Measurements from ENCODE around the gene RGS9.
"Not testable (repeated sequence)": the region's sequence is repeated elsewhere in the genome, so short reads cannot be mapped to it uniquely, and the experiment has no call there.

RGS9 gene

GRCh38 chr17:65156835-65157565, 19.8 kb downstream of the RGS9 start:
- DNase-seq (ENCODE audit: low read depth) = no peak

DNA sequence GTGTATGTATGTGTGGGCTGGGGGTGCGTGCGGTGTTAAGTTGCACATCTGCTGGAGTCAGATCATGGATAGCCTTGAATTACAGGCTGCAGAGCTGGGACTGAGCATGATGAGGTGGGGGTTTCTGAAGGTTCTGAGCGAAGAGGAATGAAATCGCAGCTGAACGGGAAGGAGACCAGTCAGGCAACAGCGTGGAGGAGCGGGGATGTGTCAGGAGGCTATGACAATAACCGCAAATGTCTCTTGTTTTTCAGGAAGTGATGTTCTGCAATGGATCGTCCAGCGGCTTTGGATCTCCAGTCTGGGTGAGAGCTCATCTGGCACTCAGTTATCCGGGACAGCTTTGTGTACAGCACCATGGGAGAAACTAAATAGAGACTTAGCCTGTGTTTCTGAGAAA, 20.9 kb downstream of the RGS9 start:
- no peak for DNase-seq (ENCODE audit: low read depth)

DNA sequence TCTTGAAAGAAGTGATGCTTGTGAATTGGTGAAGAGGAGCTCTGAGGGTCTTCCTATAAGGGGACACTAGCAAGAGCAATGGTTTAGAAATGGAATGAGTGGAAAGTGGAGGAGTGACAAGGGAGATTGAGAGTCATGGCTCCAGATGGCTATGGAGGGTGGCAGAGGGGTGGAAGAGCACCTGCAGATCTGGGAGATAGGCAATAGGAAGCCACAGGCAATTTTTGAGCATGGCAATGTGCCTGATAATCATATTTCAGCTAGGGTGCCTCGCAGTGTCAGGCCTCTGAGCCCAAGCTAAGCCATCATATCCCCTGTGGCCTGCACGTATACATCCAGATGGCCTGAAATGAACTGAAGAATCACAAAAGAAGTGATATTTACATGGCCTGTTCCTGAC, 21.5 kb downstream of the RGS9 start:
- DNase-seq (ENCODE audit: low read depth) = no peak

- no peak for DNase-seq (ENCODE audit: low read depth)
Measured at GRCh38 chr17:65160516-65160915, 23.3 kb downstream of the RGS9 start.

- peak; percentile 89 for DNase-seq (ENCODE audit: low read depth)
Measured at GRCh38 chr17:65163990-65164495, 26.9 kb downstream of the RGS9 start.

DNA sequence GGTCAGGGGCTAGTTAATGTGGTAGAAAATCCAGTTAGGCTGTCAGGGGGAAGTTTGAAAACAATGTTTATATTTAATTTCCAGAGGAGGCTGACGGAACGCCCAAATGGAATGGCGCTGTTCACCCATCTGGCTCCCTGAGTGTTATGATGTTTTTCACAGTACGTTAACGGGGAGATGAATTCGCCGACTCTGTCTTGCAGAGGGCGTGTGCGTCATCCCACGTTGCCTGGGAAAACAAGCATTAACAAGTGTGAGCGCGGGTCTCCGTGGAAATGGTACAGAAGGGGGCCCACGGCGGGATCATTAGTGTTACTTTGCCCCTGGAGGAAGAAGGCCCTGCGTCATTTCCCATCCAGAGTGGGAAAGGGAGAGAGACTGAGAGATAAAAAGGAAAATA, 29.6 kb downstream of the RGS9 start:
- DNase-seq (ENCODE audit: low read depth) = no peak

GRCh38 chr17:65167566-65167965, 30.4 kb downstream of the RGS9 start:
- DNase-seq (ENCODE audit: low read depth) = no peak

GRCh38 chr17:65169691-65170090, 32.5 kb downstream of the RGS9 start:
- no peak for DNase-seq (ENCODE audit: low read depth)

DNA sequence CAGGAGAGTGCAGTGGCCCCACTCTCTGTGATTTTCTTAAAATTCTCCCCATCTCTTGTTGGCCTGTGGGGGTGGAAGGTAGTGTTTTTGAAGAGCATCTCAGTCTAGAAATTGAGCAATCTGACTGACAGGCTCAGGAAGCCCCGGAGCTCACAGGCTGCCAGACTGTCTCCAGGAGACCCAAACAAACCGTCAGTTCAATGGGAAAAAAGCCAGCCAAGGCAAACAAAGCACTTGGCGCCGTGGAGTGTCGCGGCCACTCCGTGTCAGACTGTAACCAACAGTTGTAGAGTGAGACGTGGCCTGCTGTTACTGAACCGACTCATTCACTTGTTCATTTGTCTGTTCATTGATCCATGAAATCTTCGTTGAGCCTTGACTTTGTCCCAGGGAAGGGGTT, 33.7 kb downstream of the RGS9 start:
- DNase-seq (ENCODE audit: low read depth) = no peak

DNA sequence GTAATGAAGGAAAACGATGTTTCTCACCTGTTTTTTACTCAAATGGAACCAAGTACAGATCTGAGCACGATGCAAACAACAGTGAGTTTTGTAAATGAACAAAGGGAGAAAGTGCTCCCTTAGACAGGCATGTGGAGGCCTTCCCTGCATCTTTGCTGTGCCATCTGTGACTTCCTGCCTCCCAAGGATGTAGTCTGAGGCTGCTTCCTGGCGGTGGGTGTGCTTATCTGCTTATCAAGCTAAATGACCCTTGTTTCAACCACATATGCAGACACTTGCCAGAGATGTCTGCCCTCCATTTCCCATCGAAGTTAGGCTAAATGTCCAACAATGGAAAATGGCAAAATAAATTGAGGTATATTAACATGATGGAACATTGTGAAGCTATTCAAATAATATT, 34.6 kb downstream of the RGS9 start:
- no peak for DNase-seq (ENCODE audit: low read depth)

GRCh38 chr17:65172496-65173136, 35.4 kb downstream of the RGS9 start:
- DNase-seq (ENCODE audit: low read depth) = no peak

DNA sequence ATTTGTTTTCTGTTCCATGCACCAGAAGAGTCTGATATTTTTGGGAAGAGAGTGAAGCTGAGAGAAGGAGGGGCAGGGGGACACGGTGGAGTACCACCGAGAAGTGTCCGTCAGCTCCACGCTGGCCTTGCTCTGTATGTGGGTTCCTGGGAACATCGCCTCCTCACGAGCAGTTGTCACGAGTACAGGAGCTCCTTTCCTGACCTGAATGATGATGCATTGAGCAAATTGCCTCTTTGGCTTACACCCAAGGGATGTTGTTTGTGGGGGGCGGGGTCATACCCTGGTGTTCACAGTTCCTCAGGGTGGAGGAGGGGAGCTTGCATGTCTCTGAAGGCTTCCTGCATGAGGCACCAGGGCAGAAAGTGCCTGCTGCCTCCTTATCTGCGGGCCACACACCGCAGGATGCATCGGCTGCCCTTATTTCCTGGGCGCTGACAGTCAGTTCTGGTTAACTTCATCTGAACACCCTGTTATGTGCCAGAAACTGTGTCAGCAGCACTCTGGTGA, 36.2 kb downstream of the RGS9 start:
- peak; percentile 73 for DNase-seq (ENCODE audit: low read depth)

- DNase-seq (ENCODE audit: low read depth) = no peak
Measured at GRCh38 chr17:65173976-65174683, 37.0 kb downstream of the RGS9 start.

DNA sequence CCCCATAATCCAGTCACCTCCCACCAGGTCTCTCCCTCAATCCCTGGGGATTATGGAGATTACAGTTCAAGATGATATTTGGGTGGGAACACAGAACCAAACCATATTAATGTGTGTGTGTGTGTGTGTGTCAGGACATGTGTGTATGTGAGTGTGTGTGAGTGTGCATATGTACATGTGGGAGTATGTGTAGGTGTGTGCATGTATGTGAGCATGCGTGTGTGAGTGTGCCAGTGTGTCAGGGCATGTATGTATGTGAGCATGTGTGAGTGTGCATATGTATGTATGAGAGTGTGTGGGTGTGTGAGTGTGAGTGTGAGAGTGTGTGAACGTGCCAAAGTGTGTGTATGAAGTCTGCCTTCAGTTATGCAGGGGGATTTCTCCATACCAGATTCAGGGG, 37.8 kb downstream of the RGS9 start:
- no peak for DNase-seq (ENCODE audit: low read depth)

DNA sequence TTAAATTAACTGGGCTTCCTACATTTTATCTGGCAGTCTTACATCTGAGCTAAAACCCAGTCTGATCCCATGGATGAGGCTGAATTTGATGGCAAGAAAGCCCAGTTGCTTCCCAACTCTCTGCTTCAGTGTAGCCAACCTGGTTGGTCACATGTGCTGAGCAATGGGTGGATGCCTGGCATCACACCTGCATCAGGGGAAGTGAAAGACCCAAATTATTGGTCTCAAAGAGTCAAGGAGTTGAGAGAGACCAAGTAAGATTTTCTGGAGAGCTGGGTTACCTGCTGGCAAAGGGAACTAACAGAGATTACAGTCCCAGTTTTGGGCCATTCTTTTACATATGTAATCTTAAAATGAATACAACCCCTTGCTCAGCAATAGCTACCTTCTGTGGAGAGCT, 38.8 kb downstream of the RGS9 start:
- no peak for DNase-seq (ENCODE audit: low read depth)

GRCh38 chr17:65176646-65177409, 39.7 kb downstream of the RGS9 start:
- DNase-seq (ENCODE audit: low read depth) = no peak

- peak; percentile 75 for DNase-seq (ENCODE audit: low read depth)
Measured at GRCh38 chr17:65177901-65178300, 40.7 kb downstream of the RGS9 start.

DNA sequence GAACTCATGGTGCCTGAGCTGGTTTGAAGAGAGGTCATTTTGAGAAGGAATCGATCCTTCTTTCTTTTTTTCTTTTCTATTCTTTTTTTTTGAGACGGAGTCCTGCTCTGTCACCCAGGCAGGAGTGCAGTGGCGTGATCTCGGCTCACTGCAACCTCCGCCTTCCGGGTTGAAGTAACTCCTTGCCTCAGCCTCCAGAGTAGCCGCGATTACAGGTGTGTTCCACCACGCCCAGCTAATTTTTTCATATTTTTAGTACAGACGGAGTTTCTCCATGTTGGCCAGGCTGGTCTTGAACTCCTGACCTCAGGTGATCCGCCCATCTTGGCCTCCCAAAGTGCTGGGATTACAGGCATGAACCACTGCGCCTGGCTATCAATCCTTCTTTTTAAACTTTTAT, 43.1 kb downstream of the RGS9 start:
- not testable (repeated sequence) for DNase-seq (ENCODE audit: low read depth)

GRCh38 chr17:65180752-65181236, 43.6 kb downstream of the RGS9 start:
- DNase-seq (ENCODE audit: low read depth) = not testable (repeated sequence)

- no peak for DNase-seq (ENCODE audit: low read depth)
Measured at GRCh38 chr17:65181237-65182061, 44.3 kb downstream of the RGS9 start.

GRCh38 chr17:65182233-65182632, 45.1 kb downstream of the RGS9 start:
- no peak for DNase-seq (ENCODE audit: low read depth)
